ENCODE results near the gene FAM234B.
A peak's percentile ranks its signal among the peaks of the same experiment; 100 is the strongest.

The FAM234B gene

GRCh38 chr12:13102461-13103195 is 58.4 kb downstream of the FAM234B start:
- DNase-seq (ENCODE audit: low read depth), result peak; percentile 32
- no peak overlapping the region for H3K4me3 ChIP-seq (ENCODE audit: low read depth, low read length)
- no peak for TF ChIP-seq CTCF (IDR thresholded peaks at IDR 0.05; ENCODE audit: low read depth, low read length)
- no peak for TF ChIP-seq POLR2A (IDR thresholded peaks at IDR 0.05; ENCODE audit: extremely low read depth, insufficient read length)
- no peak for TF ChIP-seq MAX (IDR thresholded peaks at IDR 0.05; ENCODE audit: low read depth, low read length)
- TF ChIP-seq MYC (IDR thresholded peaks at IDR 0.05; ENCODE audit: low read depth, low read length), result no peak

GRCh38 chr12:13103391-13104033 is 59.3 kb downstream of the FAM234B start, which contains the start of gene GSG1:
Gene GSG1, minus strand, starts transcription at chr12:13103667. Its CDS starts 155 bp downstream, at chr12:13103512.
- TF ChIP-seq CTCF (IDR thresholded peaks at IDR 0.05; ENCODE audit: low read depth, low read length), result no peak
- no peak for TF ChIP-seq POLR2A (IDR thresholded peaks at IDR 0.05; ENCODE audit: extremely low read depth, insufficient read length)
- no peak for TF ChIP-seq MAX (IDR thresholded peaks at IDR 0.05; ENCODE audit: low read depth, low read length)
- TF ChIP-seq MYC (IDR thresholded peaks at IDR 0.05; ENCODE audit: low read depth, low read length), result no peak
- H3K4me3 ChIP-seq (ENCODE audit: low read depth, low read length), result no peak within 1 kb of the TSS
- DNase-seq (ENCODE audit: low read depth), result no peak

GRCh38 chr12:13104409-13104808 is 60.2 kb downstream of the FAM234B start:
- TF ChIP-seq POLR2A (IDR thresholded peaks at IDR 0.05; ENCODE audit: extremely low read depth, insufficient read length) (no peak), MYC (IDR thresholded peaks at IDR 0.05; ENCODE audit: low read depth, low read length) (no peak), CTCF (IDR thresholded peaks at IDR 0.05; ENCODE audit: low read depth, low read length) (no peak), MAX (IDR thresholded peaks at IDR 0.05; ENCODE audit: low read depth, low read length) (no peak)
- DNase-seq (ENCODE audit: low read depth), result peak; percentile 39

GRCh38 chr12:13105781-13106180 is 61.6 kb downstream of the FAM234B start:
- TF ChIP-seq MYC (IDR thresholded peaks at IDR 0.05; ENCODE audit: low read depth, low read length) (no peak), MAX (IDR thresholded peaks at IDR 0.05; ENCODE audit: low read depth, low read length) (no peak), POLR2A (IDR thresholded peaks at IDR 0.05; ENCODE audit: extremely low read depth, insufficient read length) (no peak), CTCF (IDR thresholded peaks at IDR 0.05; ENCODE audit: low read depth, low read length) (no peak)
- no peak overlapping the region for H3K4me3 ChIP-seq (ENCODE audit: low read depth, low read length)
- no peak for DNase-seq (ENCODE audit: low read depth)

More at GRCh38 chr12:13104409-13104808, 60.2 kb downstream of the FAM234B start:
- no peak overlapping the region for H3K4me3 ChIP-seq (ENCODE audit: low read depth, low read length)

- H3K4me3 ChIP-seq (ENCODE audit: low read depth, low read length), result no peak overlapping the region
- no peak for TF ChIP-seq MYC (IDR thresholded peaks at IDR 0.05; ENCODE audit: low read depth, low read length)
- no peak for TF ChIP-seq POLR2A (IDR thresholded peaks at IDR 0.05; ENCODE audit: extremely low read depth, insufficient read length)
- TF ChIP-seq CTCF (IDR thresholded peaks at IDR 0.05; ENCODE audit: low read depth, low read length), result no peak
- no peak for TF ChIP-seq MAX (IDR thresholded peaks at IDR 0.05; ENCODE audit: low read depth, low read length)
- no peak for DNase-seq (ENCODE audit: low read depth)
These were observed 62.5 kb downstream of the FAM234B start for GRCh38 chr12:13106666-13107065.

Data from NB4 (cell line).